OCI-LY1 (cell line): ENCODE data around the gene LMTK3.

ENCODE experiments used
- EZH2 ChIP-seq: fragments of 200-600 bp; sonication (generic), shearing (Covaris generic); IDR thresholded peaks from 2 replicates; pipeline ENCODE4 v1.8.0; 2017; ENCODE audit warnings: borderline replicate concordance, mixed run types, mild to moderate bottlenecking, antibody characterized with exemption, low read length, moderate library complexity, mixed read lengths
- TF ChIP-seq, protein P1 (sequence below): fragments of 200-600 bp; sonication (generic), shearing (Covaris generic); IDR thresholded peaks from 2 replicates; pipeline ENCODE4 v1.5.1; 2017; ENCODE audit warnings: mild to moderate bottlenecking, antibody characterized with exemption, low read length, moderate library complexity, mixed read lengths

DNA sequence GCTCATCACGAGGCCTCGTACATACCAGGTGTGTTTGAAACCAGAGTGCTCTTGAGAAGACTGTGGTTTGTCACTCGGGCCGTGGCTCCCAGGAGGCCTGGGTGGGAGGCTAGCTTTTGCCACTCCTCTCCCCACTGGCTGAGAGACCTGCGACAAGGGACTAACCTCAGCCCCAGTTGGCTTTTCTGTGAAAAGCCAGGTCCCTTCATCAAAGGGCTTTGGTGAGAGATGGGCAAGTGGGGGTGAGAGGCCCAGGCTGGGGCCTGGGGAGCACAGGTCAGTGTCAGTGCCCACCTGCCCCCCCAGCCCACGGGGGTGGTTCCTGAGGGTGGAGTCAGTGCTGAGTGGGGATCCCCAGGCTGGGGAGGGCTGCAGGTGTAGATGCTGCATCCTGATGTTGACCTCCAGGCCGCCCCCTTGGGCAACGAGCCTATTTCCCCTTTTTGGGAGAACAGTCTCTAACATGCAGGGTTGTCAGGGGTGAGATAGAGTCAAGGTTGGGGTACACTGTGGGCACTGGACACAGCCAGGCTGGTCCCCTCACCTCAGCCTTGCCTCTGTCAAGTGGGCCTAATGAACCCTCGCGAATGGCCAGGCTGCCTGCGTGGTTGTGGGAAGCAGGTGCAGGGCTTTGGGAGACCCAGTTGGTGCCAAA, 55.6 kb downstream of the LMTK3 start:
- TF ChIP-seq EZH2: no peak
- TF ChIP-seq, protein P1, sequence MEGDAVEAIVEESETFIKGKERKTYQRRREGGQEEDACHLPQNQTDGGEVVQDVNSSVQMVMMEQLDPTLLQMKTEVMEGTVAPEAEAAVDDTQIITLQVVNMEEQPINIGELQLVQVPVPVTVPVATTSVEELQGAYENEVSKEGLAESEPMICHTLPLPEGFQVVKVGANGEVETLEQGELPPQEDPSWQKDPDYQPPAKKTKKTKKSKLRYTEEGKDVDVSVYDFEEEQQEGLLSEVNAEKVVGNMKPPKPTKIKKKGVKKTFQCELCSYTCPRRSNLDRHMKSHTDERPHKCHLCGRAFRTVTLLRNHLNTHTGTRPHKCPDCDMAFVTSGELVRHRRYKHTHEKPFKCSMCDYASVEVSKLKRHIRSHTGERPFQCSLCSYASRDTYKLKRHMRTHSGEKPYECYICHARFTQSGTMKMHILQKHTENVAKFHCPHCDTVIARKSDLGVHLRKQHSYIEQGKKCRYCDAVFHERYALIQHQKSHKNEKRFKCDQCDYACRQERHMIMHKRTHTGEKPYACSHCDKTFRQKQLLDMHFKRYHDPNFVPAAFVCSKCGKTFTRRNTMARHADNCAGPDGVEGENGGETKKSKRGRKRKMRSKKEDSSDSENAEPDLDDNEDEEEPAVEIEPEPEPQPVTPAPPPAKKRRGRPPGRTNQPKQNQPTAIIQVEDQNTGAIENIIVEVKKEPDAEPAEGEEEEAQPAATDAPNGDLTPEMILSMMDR: no peak
